HG02798 (cell line): ENCODE data around the gene CD209.

Experiments used
- ATAC-seq: cut with Tn5 transposase; IDR thresholded peaks from one replicate; pipeline ENCODE4 v1.9.1; 2021; ENCODE audit warnings: mild to moderate bottlenecking; ENCODE audit not compliant: unreplicated experiment, poor library complexity

Gene CD209

GRCh38 chr19:7739801-7740681, 7.3 kb downstream of the CD209 start:
- ATAC-seq, result no peak

- no peak for ATAC-seq
Measured at GRCh38 chr19:7739211-7739755, 8.1 kb downstream of the CD209 start.

GRCh38 chr19:7738023-7738422, 9.3 kb downstream of the CD209 start:
- no peak for ATAC-seq

- no peak for ATAC-seq
Measured at GRCh38 chr19:7737215-7737614, 10.1 kb downstream of the CD209 start.

GRCh38 chr19:7736148-7736547, 11.2 kb downstream of the CD209 start:
- ATAC-seq, result no peak

- ATAC-seq, result no peak
Measured at GRCh38 chr19:7734220-7735203, 12.8 kb downstream of the CD209 start.

- no peak for ATAC-seq
Measured at GRCh38 chr19:7733376-7733775, 14.0 kb downstream of the CD209 start.

GRCh38 chr19:7732045-7732444, 15.3 kb downstream of the CD209 start, which contains the start of gene CLEC4G:
Gene CLEC4G, minus strand, starts transcription at chr19:7732110. Its CDS starts 8 bp downstream, at chr19:7732102.
- ATAC-seq, result no peak

GRCh38 chr19:7731615-7732014, 15.7 kb downstream of the CD209 start:
- no peak for ATAC-seq

- ATAC-seq, result no peak
Measured at GRCh38 chr19:7731218-7731595, 16.1 kb downstream of the CD209 start.

GRCh38 chr19:7730286-7731217, 16.8 kb downstream of the CD209 start:
- ATAC-seq, result no peak

GRCh38 chr19:7729831-7730285, 17.5 kb downstream of the CD209 start:
- no peak for ATAC-seq

GRCh38 chr19:7729211-7729610, 18.1 kb downstream of the CD209 start:
- no peak for ATAC-seq

- ATAC-seq, result no peak
Measured at GRCh38 chr19:7725791-7726190, 21.5 kb downstream of the CD209 start.

GRCh38 chr19:7722231-7722651, 25.1 kb downstream of the CD209 start:
- ATAC-seq, result no peak

- no peak for ATAC-seq
Measured at GRCh38 chr19:7720351-7720750, 27.0 kb downstream of the CD209 start.

- no peak for ATAC-seq
Measured at GRCh38 chr19:7718668-7719067, 28.7 kb downstream of the CD209 start.

GRCh38 chr19:7716762-7717161, 30.6 kb downstream of the CD209 start:
- ATAC-seq, result no peak

- ATAC-seq, result no peak
Measured at GRCh38 chr19:7715671-7716070, 31.7 kb downstream of the CD209 start.

GRCh38 chr19:7710616-7711015, 36.7 kb downstream of the CD209 start:
- ATAC-seq, result no peak
